NCI-H446 treated with DMSO at 0.1 percent for 48 hours (cell line): ENCODE measurements around the gene POP7.
"Not testable (repeated sequence)": the region's sequence is repeated elsewhere in the genome, so short reads cannot be mapped to it uniquely, and the experiment has no call there.

Experiments used
- DNase-seq: peaks from one replicate; lab custom pipeline; 2025; lab: John Stamatoyannopoulos, UW

POP7 gene

DNA sequence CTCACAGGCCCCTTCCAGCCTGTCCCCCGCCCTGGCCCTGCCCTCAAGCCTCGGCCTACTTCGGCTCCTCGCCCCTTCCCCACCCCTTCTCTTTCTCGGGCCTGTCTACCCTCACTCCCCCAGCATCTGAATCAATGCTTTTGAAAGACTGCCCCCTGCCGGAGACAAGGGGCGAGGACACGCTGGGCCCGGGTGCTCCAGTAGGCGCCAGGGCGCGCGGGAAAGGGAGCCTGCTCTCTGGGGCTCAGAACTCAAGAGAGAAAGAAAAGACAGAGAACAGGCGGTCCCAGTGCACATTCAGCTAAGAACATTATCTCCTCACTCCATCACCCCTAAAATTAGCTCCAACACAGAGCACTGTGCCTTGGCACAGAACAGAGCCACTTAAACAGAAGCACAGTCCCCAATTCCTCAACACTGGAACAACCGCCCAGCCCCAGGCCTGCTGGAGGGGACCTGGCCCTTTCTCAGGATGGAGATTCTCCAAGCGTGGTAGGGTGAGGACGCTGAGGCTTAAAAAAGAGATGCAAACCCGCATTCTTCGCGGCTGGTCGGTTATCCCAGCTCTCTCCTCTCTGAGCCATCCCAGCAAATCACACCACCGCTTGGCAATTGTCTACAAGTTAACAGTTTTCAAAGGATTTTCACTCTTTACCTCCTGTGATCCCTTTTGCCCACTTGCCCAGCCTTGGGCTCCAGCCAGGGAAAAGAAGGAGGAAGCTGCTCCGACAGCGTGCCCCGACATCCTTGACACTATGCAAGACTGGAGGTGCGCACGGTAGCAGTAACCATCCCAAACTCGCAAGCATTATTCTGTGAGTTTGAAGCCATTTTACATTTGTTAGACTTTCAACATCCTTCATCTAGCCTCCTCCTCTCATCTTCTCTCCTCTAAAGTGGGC, 14.0 kb upstream of the POP7 start:
- peak; percentile 54 for DNase-seq

DNA sequence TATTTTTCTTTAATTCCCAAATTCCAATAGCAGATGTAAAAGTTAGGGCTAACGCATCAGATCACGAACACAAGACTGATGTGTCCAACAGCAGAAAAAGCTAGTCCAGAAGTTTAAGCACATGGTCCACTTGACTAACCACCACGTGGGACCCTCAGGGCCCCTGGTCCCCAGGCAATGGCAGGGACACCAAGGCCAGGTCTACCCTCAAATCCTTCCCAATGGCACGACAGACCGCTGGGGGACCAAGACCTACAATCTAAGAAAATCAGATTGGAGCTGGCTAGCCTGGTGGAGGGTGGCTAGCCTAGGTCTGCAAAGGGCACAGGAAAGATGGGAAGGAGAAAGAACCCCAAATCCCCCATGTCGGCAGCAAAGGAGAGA, 13.4 kb upstream of the POP7 start:
- DNase-seq = no peak

DNA sequence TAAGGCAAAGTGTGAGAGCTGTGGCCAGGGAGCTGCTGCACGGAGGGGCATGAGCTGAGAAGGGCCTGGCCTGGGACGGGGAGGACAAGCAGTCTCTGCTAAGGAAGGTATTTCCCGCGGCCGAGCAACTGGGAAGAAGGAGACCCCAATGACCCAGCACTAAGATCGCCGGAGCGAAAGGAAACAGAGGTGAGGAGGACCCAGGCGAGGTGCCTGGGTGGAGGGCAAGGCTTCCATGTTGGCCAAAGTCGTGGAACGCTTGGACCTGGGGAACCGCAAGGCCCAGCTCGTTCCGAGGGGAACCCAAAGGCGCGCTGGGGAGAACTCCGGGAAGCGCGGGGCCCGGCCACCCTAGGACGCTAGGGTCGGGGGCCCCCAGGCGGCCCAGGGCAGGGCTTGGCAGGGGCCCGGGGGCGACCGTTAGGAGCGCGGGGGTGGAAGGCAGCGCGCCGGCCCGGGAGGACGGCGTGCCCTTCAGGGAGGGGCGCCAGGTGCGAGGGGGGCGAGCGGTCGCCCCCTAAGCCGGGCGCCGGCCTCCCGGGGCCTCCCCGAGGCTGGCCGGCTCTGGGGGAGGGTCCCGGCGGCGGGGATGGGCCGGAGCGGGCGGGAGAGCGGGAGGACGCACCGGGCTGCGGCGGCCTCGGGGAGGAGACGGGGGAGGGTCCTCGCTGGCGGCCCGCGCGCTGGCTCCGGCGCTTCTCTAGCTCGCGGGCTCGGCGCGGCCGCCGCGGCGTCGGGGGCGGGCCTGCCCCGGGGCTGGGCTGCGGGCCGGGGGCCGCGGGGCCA, 12.4 kb upstream of the POP7 start:
- no peak for DNase-seq

DNA sequence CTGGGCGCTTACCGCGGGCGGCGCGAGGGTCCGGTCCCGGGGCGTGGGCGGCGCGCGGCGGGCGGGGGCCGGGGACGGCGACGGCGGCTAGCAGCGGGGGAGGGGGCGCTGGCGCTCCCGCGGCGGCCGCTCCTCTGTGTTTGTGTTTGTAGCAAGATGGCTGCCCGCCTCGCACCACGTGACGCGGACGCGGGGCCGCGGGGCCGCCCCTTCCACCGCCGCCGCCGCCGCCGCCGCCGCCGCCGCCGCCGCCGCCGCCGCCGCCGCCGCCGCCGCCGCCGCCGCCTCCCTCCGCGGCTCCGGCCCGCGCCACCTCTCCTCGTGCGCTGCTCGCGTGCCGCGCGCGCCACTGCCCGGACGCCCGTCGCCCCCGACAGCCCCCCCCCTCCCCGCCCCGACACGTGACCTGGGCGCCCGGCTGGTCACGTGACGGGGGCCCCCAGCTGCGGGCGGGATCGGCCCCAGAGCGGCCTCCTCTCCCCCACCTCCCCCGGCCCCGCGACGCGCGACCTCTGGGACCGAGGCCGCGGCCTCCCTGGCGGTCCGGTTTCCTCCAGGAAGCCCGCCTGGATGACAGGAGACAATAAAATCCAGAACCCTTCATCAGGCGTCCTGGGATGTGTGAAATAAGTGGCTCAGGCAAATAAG, 11.7 kb upstream of the POP7 start, which contains the start of gene GIGYF1:
GIGYF1 (minus strand) TSS at position 153 of the 648 bp plus-strand sequence. CDS start 6,012 bp downstream, outside the sequence.
- no peak for DNase-seq

DNA sequence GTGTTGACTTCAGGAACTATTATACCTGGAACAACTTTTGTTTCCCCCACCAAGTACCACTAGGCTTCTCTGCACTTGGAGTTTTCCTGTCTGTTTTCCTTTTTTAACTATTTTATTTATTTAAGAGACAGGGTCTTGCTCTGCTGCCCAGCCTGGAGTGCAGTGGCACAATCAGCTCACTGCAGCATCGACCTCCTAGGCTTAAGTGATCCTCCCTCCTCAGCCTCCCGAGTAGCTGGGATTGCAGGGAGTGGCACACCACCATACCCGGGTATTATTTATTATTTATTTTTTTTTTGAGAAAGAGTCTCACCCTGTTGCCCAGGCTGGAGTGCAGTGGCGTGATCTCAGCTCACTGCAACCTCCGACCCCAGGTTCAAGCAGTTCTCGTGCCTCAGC, 9.8 kb upstream of the POP7 start:
- no peak for DNase-seq

DNA sequence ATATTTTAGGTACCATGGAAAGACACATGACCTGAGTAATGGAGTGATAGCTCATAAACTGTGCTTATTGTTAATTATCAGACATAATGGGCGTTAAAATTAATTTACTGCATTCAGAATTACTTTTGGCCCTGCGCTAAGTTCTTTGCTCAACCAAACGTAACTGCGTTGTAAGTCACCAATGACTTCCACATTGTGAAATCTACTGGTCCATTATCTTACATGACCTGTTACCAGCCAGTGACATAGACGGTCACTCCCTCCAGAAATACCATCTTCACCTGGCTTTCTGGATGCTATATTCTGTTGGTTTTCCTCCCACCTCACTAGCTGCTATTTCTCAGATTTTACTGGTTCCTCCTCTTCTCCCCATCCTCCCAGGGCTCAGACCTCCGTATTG, 6.9 kb upstream of the POP7 start:
- no peak for DNase-seq

DNA sequence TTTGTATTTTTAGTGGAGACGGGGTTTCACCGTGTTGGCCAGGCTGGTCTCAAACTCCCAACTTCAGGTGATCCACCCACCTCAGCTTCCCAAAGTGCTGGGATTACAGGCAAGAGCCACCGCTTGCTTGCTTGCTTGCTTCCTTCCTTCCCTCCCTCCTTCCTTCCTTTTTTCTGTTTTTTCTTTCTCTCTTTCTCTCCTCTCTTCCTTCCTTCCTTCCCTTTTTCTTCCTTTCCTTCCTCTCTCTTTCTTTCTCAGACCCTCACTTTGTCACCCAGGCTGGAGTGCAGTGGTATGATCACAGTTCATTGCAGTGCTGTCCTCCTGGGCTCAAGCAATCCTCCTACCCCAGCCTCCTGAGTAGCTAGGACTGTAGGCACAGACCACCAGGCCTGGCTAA, 4.8 kb upstream of the POP7 start:
- not testable (repeated sequence) for DNase-seq

DNA sequence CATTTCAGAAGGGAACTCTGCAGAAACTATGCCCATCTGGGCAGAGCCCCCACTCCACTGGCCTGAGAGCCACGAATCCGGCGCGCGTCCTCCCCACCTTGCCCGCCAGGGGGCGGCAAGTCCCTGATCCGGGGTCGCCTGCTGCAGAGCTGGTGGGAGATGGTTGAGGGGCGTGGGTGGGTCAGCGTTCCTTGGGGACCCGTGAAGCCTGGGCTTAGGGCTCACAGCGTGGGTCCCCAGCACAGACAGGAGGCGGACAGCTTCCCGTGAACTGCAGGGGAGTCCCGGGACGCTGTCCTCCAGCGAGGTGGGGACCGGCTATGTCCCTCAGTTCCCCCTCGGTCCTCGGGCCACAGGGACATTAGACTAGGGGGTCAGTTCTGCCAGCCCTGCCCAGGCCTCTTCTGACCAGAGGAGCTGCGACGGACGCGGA, 585 bp upstream of the POP7 start:
- no peak for DNase-seq

DNA sequence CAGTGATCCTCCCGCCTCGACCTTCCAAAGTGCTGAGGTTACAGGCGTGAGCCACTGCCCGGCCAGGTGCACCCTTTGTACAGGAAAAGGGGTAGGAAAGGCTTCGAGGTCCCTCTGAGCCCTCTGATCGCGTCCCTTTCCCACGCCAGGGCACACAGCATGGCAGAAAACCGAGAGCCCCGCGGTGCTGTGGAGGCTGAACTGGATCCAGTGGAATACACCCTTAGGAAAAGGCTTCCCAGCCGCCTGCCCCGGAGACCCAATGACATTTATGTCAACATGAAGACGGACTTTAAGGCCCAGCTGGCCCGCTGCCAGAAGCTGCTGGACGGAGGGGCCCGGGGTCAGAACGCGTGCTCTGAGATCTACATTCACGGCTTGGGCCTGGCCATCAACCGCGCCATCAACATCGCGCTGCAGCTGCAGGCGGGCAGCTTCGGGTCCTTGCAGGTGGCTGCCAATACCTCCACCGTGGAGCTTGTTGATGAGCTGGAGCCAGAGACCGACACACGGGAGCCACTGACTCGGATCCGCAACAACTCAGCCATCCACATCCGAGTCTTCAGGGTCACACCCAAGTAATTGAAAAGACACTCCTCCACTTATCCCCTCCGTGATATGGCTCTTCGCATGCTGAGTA, 871 bp downstream of the POP7 start:
- no peak for DNase-seq

DNA sequence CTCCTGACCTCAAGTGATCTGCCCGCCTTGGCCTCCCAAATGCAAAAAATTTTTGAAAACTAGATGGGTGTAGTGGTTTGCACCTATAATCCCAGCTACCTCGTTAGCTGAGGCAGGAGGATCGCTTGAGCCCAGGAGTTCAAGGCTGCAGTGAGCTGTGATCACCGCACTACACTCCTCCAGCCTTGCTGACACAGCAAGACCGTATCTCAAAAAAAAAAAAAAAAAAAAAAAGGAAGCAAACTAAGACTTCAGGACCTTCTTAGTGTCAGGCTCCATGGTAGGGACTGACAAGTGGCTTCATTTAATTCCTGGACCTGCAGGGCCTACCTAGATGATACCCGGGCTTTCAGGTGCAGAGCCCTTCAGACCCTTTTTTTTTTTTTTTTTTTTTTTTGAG, 2.5 kb downstream of the POP7 start:
- no peak for DNase-seq

DNA sequence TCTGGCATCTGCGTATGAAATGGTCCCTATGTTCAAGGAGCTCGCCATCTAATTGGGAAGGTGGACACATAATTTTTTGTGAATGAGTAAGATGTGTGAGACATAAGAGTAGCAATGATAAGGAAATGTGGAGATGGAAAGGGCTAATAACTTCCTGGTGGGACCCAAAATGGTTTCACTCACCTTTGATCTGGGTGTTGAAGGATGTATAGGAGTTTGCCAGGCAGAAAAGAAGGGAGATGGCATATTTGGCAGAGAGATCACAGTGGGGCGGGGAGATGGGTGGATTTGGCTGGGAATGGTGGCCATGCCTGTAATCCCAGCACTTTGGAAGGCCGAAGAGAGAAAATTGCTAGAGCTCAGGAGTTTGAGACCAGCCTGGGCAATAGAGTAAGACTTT, 4.5 kb downstream of the POP7 start:
- no peak for DNase-seq

DNA sequence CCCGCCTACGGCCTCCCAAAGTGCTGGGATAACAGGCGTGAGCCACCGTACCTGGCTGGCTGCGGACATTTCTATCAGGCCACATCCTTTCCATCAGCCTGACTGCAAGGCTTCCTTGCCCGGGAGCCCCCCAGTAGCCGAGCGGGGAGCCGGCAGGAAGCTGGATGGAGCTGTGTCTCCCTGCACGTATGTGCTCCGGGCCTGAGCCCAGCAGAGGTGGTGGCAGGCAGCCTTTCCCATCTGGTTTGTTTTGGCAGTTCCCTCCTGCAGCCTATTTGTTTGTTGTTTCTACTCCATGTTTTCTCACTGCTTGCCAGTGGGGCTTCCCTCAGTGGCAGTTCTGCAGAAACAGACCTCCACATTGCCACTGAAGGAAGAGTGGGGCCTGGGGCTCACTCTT, 5.4 kb downstream of the POP7 start:
- DNase-seq = no peak

DNA sequence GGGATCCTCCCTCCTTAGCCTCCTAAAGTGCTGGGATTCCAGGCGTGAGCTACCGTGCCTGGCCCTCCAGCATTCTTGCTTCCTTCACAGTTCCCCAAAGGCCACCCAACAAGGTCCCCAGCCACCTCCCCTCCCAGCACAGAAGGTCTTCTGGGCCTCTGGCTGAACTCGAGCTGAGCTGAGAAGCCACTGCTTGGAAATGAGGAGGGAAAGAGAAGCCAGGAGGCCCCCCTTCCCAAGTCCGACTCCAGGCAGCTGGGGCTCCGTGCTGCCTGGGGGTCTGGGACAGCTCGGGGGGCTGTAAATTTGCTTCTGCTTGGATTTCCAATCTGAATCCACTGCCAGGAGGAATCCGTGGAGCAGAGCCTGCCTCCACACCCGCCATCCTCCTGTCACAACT, 8.8 kb downstream of the POP7 start:
- DNase-seq = no peak

DNA sequence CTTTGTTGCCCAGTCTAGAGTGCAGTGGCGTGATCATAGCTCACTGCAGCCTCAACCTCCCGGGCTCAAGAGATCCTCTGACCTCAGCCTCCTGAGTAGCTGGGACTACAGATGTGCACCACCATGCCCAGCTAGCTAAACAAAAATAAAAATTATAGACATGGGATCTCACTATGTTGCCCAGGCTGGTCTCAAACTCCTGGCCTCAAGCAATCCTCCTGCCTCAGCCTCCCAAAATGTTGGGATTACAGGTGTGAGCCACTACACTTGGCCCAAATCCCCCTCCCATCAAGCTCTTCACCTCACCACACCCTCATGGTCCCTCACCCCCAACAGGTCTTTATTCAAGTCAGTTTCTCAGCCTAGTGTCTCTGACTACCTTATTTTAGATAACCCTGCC, 11.2 kb downstream of the POP7 start:
- not testable (repeated sequence) for DNase-seq

DNA sequence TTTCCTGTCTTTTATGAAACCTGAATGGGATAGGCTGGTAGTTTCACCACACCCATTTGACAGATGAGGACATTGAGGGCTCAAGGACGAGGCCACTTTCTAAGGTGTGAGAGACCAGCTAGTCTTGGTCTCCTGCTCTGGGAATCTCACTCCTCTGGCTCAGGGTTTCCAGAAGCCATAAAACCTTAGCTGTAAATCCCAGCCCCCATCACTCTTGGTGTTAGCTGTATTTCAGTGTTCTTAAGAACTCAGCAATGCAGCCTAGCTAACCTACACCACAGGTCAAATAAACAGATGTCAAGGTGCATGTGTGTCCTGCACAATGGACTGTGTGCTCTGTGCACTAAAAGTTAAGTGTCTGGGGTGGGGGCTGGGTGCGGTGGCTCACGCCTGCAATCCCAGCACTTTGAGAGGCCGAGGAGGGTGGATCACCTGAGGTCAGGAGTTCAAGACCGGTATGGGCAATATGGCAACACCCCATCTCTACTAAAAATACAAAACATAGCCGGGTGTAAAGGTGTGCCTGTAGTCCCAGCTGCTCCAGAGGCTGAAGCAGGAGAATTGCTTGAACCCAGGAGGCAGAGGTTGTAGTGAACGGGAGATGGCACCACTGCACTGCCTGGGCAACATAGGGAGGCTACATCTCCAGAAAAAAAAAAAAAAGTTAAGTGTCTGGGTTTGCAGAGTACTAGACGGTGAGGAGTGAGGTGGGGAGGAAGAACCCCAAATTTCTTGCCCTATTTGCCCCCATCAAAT, 13.8 kb downstream of the POP7 start:
- no peak for DNase-seq

DNA sequence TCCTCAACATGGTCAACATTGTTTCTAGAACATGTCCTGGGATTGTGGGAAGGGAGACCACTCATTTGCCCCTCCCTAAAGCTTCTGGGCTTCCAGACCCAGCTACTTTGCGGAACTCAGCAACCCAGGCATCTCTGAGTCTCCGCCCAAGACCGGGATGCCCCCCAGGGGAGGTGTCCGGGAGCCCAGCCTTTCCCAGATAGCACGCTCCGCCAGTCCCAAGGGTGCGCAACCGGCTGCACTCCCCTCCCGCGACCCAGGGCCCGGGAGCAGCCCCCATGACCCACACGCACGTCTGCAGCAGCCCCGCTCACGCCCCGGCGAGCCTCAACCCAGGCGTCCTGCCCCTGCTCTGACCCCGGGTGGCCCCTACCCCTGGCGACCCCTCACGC, 14.4 kb downstream of the POP7 start, which contains the start of gene EPO:
EPO (plus strand) TSS at position 190 of the 392 bp plus-strand sequence. CDS start 513 bp downstream, outside the sequence.
- DNase-seq = no peak

DNA sequence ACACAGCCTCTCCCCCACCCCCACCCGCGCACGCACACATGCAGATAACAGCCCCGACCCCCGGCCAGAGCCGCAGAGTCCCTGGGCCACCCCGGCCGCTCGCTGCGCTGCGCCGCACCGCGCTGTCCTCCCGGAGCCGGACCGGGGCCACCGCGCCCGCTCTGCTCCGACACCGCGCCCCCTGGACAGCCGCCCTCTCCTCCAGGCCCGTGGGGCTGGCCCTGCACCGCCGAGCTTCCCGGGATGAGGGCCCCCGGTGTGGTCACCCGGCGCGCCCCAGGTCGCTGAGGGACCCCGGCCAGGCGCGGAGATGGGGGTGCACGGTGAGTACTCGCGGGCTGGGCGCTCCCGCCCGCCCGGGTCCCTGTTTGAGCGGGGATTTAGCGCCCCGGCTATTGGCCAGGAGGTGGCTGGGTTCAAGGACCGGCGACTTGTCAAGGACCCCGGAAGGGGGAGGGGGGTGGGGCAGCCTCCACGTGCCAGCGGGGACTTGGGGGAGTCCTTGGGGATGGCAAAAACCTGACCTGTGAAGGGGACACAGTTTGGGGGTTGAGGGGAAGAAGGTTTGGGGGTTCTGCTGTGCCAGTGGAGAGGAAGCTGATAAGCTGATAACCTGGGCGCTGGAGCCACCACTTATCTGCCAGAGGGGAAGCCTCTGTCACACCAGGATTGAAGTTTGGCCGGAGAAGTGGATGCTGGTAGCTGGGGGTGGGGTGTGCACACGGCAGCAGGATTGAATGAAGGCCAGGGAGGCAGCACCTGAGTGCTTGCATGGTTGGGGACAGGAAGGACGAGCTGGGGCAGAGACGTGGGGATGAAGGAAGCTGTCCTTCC, 15.0 kb downstream of the POP7 start:
- DNase-seq = no peak

DNA sequence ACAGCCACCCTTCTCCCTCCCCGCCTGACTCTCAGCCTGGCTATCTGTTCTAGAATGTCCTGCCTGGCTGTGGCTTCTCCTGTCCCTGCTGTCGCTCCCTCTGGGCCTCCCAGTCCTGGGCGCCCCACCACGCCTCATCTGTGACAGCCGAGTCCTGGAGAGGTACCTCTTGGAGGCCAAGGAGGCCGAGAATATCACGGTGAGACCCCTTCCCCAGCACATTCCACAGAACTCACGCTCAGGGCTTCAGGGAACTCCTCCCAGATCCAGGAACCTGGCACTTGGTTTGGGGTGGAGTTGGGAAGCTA, 15.5 kb downstream of the POP7 start:
- DNase-seq = no peak

DNA sequence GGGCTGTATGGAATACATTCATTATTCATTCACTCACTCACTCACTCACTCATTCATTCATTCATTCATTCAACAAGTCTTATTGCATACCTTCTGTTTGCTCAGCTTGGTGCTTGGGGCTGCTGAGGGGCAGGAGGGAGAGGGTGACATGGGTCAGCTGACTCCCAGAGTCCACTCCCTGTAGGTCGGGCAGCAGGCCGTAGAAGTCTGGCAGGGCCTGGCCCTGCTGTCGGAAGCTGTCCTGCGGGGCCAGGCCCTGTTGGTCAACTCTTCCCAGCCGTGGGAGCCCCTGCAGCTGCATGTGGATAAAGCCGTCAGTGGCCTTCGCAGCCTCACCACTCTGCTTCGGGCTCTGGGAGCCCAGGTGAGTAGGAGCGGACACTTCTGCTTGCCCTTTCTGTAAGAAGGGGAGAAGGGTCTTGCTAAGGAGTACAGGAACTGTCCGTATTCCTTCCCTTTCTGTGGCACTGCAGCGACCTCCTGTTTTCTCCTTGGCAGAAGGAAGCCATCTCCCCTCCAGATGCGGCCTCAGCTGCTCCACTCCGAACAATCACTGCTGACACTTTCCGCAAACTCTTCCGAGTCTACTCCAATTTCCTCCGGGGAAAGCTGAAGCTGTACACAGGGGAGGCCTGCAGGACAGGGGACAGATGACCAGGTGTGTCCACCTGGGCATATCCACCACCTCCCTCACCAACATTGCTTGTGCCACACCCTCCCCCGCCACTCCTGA, 16.7 kb downstream of the POP7 start:
- DNase-seq = no peak

DNA sequence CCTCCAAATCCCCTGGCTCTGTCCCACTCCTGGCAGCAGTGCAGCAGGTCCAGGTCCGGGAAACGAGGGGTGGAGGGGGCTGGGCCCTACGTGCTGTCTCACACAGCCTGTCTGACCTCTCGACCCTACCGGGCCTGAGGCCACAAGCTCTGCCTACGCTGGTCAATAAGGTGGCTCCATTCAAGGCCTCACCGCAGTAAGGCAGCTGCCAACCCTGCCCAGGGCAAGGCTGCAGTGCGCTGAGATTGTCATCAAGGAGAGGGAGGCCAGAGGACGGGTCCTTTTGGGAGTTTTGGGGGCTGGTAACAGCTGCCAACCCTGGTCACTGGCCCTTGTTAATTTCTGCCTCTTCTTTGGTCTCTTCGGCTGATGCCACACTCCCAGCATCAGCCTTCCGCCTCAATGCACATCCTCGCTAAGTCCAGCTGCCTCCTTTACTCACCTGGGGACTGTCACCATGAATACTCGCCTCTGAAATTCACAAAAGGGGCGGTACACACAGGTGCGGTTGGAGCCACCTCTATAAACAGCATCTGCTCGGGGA, 17.9 kb downstream of the POP7 start:
- DNase-seq = no peak
